Tracheal epithelial cell (primary cell): ENCODE results near the gene GPR4. TPM values are rescaled to one million over a fixed set of nuclear protein-coding genes. Genes with fewer than 3 reads are reported as not detected.

Experiments used
- total RNA-seq: library from RNA; depleted of rRNA; stranded (reverse); fragments of >200 nt; gene quantifications from 2 replicates; pipeline ENCODE4 v1.2.1, GENCODE V29; 2014

GPR4 gene
- total RNA-seq: not detected in 2 replicates

GRCh38 chr19:45601524-45602374 lies at the start of gene GPR4:
TSS of gene GPR4 (minus strand) at chr19:45602212. CDS start at chr19:45591866, 10,346 bp downstream.

GRCh38 chr19:45638930-45639729 lies 37.1 kb upstream of the GPR4 start, which contains the start of gene EML2:
TSS of gene EML2 (minus strand) at chr19:45639397. CDS start at chr19:45639376, 21 bp downstream.

GRCh38 chr19:45584332-45585157 lies 17.5 kb downstream of the GPR4 start, which contains the start of gene OPA3:
TSS of gene OPA3 (minus strand) at chr19:45584802. CDS start at chr19:45584764, 38 bp downstream.

Other genes with a start within 250 kb of the GPR4 start
- gene ERCC2, start 231.6 kb downstream of the GPR4 start, total RNA-seq: 6.0 and 10.1 TPM in 2 replicates
- gene PPP1R13L, start 197.1 kb downstream of the GPR4 start, total RNA-seq: 20.5 and 21.3 TPM in 2 replicates
- 23.9 and 25.2 TPM in 2 replicates for gene POLR1G, start 195.6 kb downstream of the GPR4 start, total RNA-seq
- gene ERCC1, start 178.3 kb downstream of the GPR4 start, total RNA-seq: 82.3 and 120 TPM in 2 replicates
- gene FOSB, start 134.2 kb downstream of the GPR4 start, total RNA-seq: 11.1 and 15.4 TPM in 2 replicates
- 3.6 and 10.6 TPM in 2 replicates for gene RTN2, start 105.2 kb downstream of the GPR4 start, total RNA-seq
- 0.64 and 1.4 TPM in 2 replicates for gene PPM1N, start 103.8 kb downstream of the GPR4 start, total RNA-seq
- 97.2 and 161 TPM in 2 replicates for gene VASP, start 94.7 kb downstream of the GPR4 start, total RNA-seq
- 4.8 and 5.1 TPM in 2 replicates for gene OPA3, start 17.4 kb downstream of the GPR4 start, total RNA-seq
- 84.8 and 113 TPM in 2 replicates for gene EML2, start 37.2 kb upstream of the GPR4 start, total RNA-seq
- 0.43 and 0.96 TPM in 2 replicates for gene GIPR, start 66.0 kb upstream of the GPR4 start, total RNA-seq
- 284 and 297 TPM in 2 replicates for gene SNRPD2, start 89.7 kb upstream of the GPR4 start, total RNA-seq
- gene QPCTL, start 90.5 kb upstream of the GPR4 start, total RNA-seq: 10.7 and 16.1 TPM in 2 replicates
- 6.0 TPM in 2 replicates for gene FBXO46, start 128.7 kb upstream of the GPR4 start, total RNA-seq
- not detected in 2 replicates for gene MEIOSIN, start 131.2 kb upstream of the GPR4 start, total RNA-seq
- gene SIX5, start 167.0 kb upstream of the GPR4 start, total RNA-seq: 4.8 and 5.8 TPM in 2 replicates
- 5.1 and 9.6 TPM in 2 replicates for gene DMPK, start 180.3 kb upstream of the GPR4 start, total RNA-seq
- 27.0 and 33.5 TPM in 2 replicates for gene DMWD, start 190.6 kb upstream of the GPR4 start, total RNA-seq
- not detected in 2 replicates for gene RSPH6A, start 213.1 kb upstream of the GPR4 start, total RNA-seq